ENCODE measurements around the gene DMP1. TPM values are rescaled to one million over a fixed set of nuclear protein-coding genes. Genes with fewer than 3 reads are reported as not detected.

Gene DMP1
- total and polyA plus RNA-seq, 2 of the 8 experiments (the other 6 are each of a cell fraction or from before 2014, with no cell fraction given), result 0.05 to 0.17 TPM

DNA sequence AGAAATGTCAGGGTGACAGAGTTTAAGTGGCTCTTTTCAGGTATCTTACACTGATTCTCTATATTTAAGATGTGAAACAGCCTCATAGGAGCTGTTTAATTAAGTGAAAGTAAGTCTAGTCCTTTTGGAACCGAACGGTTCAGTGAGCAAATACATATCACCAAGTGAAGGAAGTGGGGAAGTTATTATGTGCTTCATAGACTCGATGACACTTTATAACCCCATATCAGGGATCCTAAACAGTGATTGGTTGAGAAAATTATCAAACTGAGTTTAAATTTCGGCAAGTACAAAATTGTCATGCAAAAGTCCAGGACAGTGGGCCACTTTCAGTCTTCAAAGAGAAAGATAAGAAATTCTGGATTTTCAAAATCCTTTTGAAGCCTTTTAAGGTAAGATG lies 41.9 kb upstream of the DMP1 start, which contains the start of gene DSPP:
TSS of gene DSPP (plus strand) at position 301 of the 400 bp plus-strand sequence. CDS start 2,380 bp downstream, outside the sequence.
- no peak within 1 kb of the TSS for H3K14ac ChIP-seq (ENCODE audit: insufficient read length)
- DNase-seq (ENCODE audit: low read depth in 1 of 2, low spot score in 2 of 2) (no peak), FAIRE-seq (no peak)
- no peaks in the 10 kb centered on the region for H3K36me3 ChIP-seq (ENCODE audit: control insufficient read depth in 2 of 4, insufficient read depth in 4 of 4, low read length in 3 of 4)
- no peak within 1 kb of the TSS for H2BK15ac ChIP-seq (ENCODE audit: low read length)
- no peak within 1 kb of the TSS for H2BK20ac ChIP-seq (ENCODE audit: low read length)
- H3K23me2 ChIP-seq (ENCODE audit: low read depth, low read length), result no peaks in the 10 kb centered on the region
- H3K27me3 ChIP-seq (replicated peaks in 1 of 4; ENCODE audit: control insufficient read depth in 3 of 4, extremely low read depth in 1 of 4, insufficient read depth in 3 of 4, low read length in 3 of 4), result no peaks in the 10 kb centered on the region
- no peak within 1 kb of the TSS for H2BK120ac ChIP-seq (replicated peaks; ENCODE audit: low read depth, low read length)
- no peak for TF ChIP-seq TAF1 (IDR thresholded peaks at IDR 0.05; ENCODE audit: low read depth, low read length)
- TF ChIP-seq, protein P1, sequence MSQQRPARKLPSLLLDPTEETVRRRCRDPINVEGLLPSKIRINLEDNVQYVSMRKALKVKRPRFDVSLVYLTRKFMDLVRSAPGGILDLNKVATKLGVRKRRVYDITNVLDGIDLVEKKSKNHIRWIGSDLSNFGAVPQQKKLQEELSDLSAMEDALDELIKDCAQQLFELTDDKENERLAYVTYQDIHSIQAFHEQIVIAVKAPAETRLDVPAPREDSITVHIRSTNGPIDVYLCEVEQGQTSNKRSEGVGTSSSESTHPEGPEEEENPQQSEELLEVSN (IDR thresholded peaks at IDR 0.05), result no peak
- TF ChIP-seq POU5F1 (IDR thresholded peaks at IDR 0.05; ENCODE audit: low read depth, low read length), result no peak
- TF ChIP-seq, protein P2, sequence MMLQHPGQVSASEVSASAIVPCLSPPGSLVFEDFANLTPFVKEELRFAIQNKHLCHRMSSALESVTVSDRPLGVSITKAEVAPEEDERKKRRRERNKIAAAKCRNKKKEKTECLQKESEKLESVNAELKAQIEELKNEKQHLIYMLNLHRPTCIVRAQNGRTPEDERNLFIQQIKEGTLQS (IDR thresholded peaks at IDR 0.05; ENCODE audit: insufficient read depth, low read depth, low read length), result no peak
- no peak for TF ChIP-seq GABPA (IDR thresholded peaks at IDR 0.05; ENCODE audit: borderline replicate concordance, insufficient read depth, low read length)
- no peak for TF ChIP-seq SIRT6 (IDR thresholded peaks at IDR 0.05; ENCODE audit: low read length)
- TF ChIP-seq SP2 (IDR thresholded peaks at IDR 0.05; ENCODE audit: low read length), result no peak
- no peak within 1 kb of the TSS for H3K18ac ChIP-seq (ENCODE audit: extremely low read depth, low read length)
- H3K23ac ChIP-seq (ENCODE audit: insufficient read length), result no peak within 1 kb of the TSS
- H3K79me1 ChIP-seq (ENCODE audit: low read depth, low read length), result no peaks in the 10 kb centered on the region
- no peak within 1 kb of the TSS for H2BK12ac ChIP-seq (ENCODE audit: low read depth, low read length)
- ChIA-PET CTCF (ENCODE audit: partially characterized antibody) (interaction anchor here (0.9 kb wide), 1 partner anchor 241 kb away, joined by 3 read pairs; no protein-coding TSS in a partner anchor), POLR2A (ENCODE audit: partially characterized antibody) (no interaction called here)
- H3K4me1 ChIP-seq (replicated peaks in 1 of 4; ENCODE audit: control insufficient read depth in 3 of 4, insufficient read depth in 4 of 4, low read length in 3 of 4), result no peaks in the 10 kb centered on the region
- no peak within 1 kb of the TSS for H4K5ac ChIP-seq (ENCODE audit: insufficient read length, low read depth, low read length)
- H3K4ac ChIP-seq (replicated peaks; ENCODE audit: insufficient read length, low read depth, low read length), result no peak within 1 kb of the TSS
- H4K20me1 ChIP-seq (replicated peaks in 1 of 2; ENCODE audit: control insufficient read depth in 1 of 2, insufficient read depth in 2 of 2, low read length in 2 of 2), result no peaks in the 10 kb centered on the region
- no peak within 1 kb of the TSS for H3K56ac ChIP-seq (replicated peaks; ENCODE audit: insufficient read length, low read depth, low read length)
- no peak within 1 kb of the TSS for H3K4me2 ChIP-seq (ENCODE audit: insufficient read depth in 1 of 2, low read depth in 2 of 2, low read length in 2 of 2)
- no peak within 1 kb of the TSS for H3K4me3 ChIP-seq (ENCODE audit: extremely low read depth in 1 of 4, insufficient read depth in 2 of 4, low read depth in 3 of 4, low read length in 4 of 4)
- H3K9ac ChIP-seq (replicated peaks in 1 of 4; ENCODE audit: extremely low read depth in 1 of 4, low read depth in 3 of 4, low read length in 3 of 4), result no peak within 1 kb of the TSS
- H2BK5ac ChIP-seq (ENCODE audit: low read depth, low read length), result no peak within 1 kb of the TSS
- no peaks in the 10 kb centered on the region for H3K9me3 ChIP-seq (ENCODE audit: insufficient read depth in 2 of 2, low read depth in 1 of 2, low read length in 1 of 2)
- no peak within 1 kb of the TSS for H2AFZ ChIP-seq (ENCODE audit: low read length)
- H2AK5ac ChIP-seq (ENCODE audit: low read depth, low read length), result no peak within 1 kb of the TSS
- no peak within 1 kb of the TSS for H4K91ac ChIP-seq (replicated peaks; ENCODE audit: insufficient read length, low read length)
- no peak within 1 kb of the TSS for H3K27ac ChIP-seq (ENCODE audit: low read depth, low read length)
- H4K8ac ChIP-seq (ENCODE audit: extremely low read depth, insufficient read depth, low read length), result no peak within 1 kb of the TSS
- H3K79me2 ChIP-seq (ENCODE audit: control insufficient read depth in 1 of 2, insufficient read depth in 2 of 2, low read length in 2 of 2), result no peaks in the 10 kb centered on the region
- 92% methylated on average over 4 of the region's 4 CpGs; no CpG with 5 or more reads in 1 of the 2 experiments for WGBS, 2 experiments (ENCODE audit: extremely low coverage in 1 of 2, insufficient coverage in 1 of 2, insufficient read length in 1 of 2, insufficient replicate concordance in 2 of 2, low coverage in 1 of 2, low lambda C conversion rate in 2 of 2, missing lambda C conversion rate in 1 of 2)
